Endothelial cell of hepatic sinusoid (primary cell): ENCODE measurements around the gene TUBA3D.
"Not testable (repeated sequence)": the region's sequence is repeated elsewhere in the genome, so short reads cannot be mapped to it uniquely, and the experiment has no call there.

Source experiments
- in situ Hi-C: cut with HindIII; loops from 2 replicates; pipeline ENCODE4 v1.10.0; 2017; ENCODE audit warnings: low sequenced_read_pairs

TUBA3D gene

GRCh38 chr2:131514408-131515166 is 38.7 kb downstream of the TUBA3D start:
- in situ Hi-C loops = not testable (repeated sequence)

- in situ Hi-C loops = not testable (repeated sequence)
These were observed 39.3 kb downstream of the TUBA3D start for GRCh38 chr2:131515235-131515634.

- in situ Hi-C loops = no loop called here
These were observed 40.1 kb downstream of the TUBA3D start for GRCh38 chr2:131516011-131516410.

- in situ Hi-C loops = not testable (repeated sequence)
These were observed 40.7 kb downstream of the TUBA3D start for GRCh38 chr2:131516621-131517020.

- in situ Hi-C loops = no loop called here
These were observed 41.4 kb downstream of the TUBA3D start for GRCh38 chr2:131517106-131517831.

- in situ Hi-C loops = not testable (repeated sequence)
These were observed 41.9 kb downstream of the TUBA3D start for GRCh38 chr2:131517856-131518255.

GRCh38 chr2:131518531-131518930 is 42.6 kb downstream of the TUBA3D start:
- in situ Hi-C loops = not testable (repeated sequence)

- in situ Hi-C loops = no loop called here
These were observed 43.5 kb downstream of the TUBA3D start for GRCh38 chr2:131519466-131519865.

GRCh38 chr2:131519871-131520470 is 44.1 kb downstream of the TUBA3D start:
- in situ Hi-C loops = not testable (repeated sequence)

- in situ Hi-C loops = no loop called here
These were observed 44.6 kb downstream of the TUBA3D start for GRCh38 chr2:131520526-131520925.

- in situ Hi-C loops = not testable (repeated sequence)
These were observed 45.6 kb downstream of the TUBA3D start for GRCh38 chr2:131521524-131521923.

- in situ Hi-C loops = no loop called here
These were observed 46.3 kb downstream of the TUBA3D start for GRCh38 chr2:131521961-131522781.

- in situ Hi-C loops = not testable (repeated sequence)
These were observed 49.3 kb downstream of the TUBA3D start for GRCh38 chr2:131525256-131525655.

GRCh38 chr2:131527131-131528001 is 51.4 kb downstream of the TUBA3D start, which contains the start of gene CCDC74A:
Gene CCDC74A (plus strand): TSS chr2:131527888. CDS start chr2:131527971, 83 bp downstream.
- in situ Hi-C loops = not testable (repeated sequence)

GRCh38 chr2:131528981-131529863 is 53.3 kb downstream of the TUBA3D start:
- in situ Hi-C loops = not testable (repeated sequence)

GRCh38 chr2:131529864-131530445 is 54.0 kb downstream of the TUBA3D start:
- in situ Hi-C loops = not testable (repeated sequence)

GRCh38 chr2:131530626-131531344 is 54.9 kb downstream of the TUBA3D start:
- in situ Hi-C loops = not testable (repeated sequence)
